ENCODE results near the gene PHACTR3. TPM values are rescaled to one million over a fixed set of nuclear protein-coding genes. Genes with fewer than 3 reads are reported as not detected.

Gene PHACTR3
- total RNA-seq, 2 experiments from 2014 or later = not detected

- ATAC-seq = no peak
- H3K36me3 Mint-ChIP-seq (ENCODE audit: low read depth) = peaks cover 1% of the 10 kb centered on the region
- H3K27ac Mint-ChIP-seq = no peak overlapping the region
- ChIA-PET CTCF (no interaction called here), POLR2A (no interaction called here)
- TF ChIP-seq CTCF (IDR thresholded peaks at IDR 0.05) = no peak
- intact Hi-C loops (cut with micrococcal nuclease) = no loop called here
- H3K4me1 Mint-ChIP-seq (ENCODE audit: low read depth) = no peaks in the 10 kb centered on the region
- H3K9me3 Mint-ChIP-seq = peaks cover 14% of the 10 kb centered on the region
- peaks cover 9% of the 10 kb centered on the region for H3K27me3 Mint-ChIP-seq
- no peak for DNase-seq
- no peak overlapping the region for H3K4me3 Mint-ChIP-seq
These were observed 56.8 kb downstream of the PHACTR3 start for GRCh38 chr20:59661153-59661552.

GRCh38 chr20:59661621-59662020 is 57.3 kb downstream of the PHACTR3 start:
- CTCF ChIA-PET = no interaction called here
- intact Hi-C loops (cut with micrococcal nuclease) = no loop called here
- H3K27ac Mint-ChIP-seq = no peak overlapping the region
- no peak for ATAC-seq
- H3K27me3 Mint-ChIP-seq = peaks cover 9% of the 10 kb centered on the region
- TF ChIP-seq CTCF (IDR thresholded peaks at IDR 0.05) = no peak
- H3K9me3 Mint-ChIP-seq = peaks cover 14% of the 10 kb centered on the region
- no peaks in the 10 kb centered on the region for H3K4me1 Mint-ChIP-seq (ENCODE audit: low read depth)
- no peak overlapping the region for H3K4me3 Mint-ChIP-seq
- no peak for DNase-seq
- POLR2A ChIA-PET = no interaction called here
- peaks cover 1% of the 10 kb centered on the region for H3K36me3 Mint-ChIP-seq (ENCODE audit: low read depth)

- TF ChIP-seq CTCF (IDR thresholded peaks at IDR 0.05) = no peak
- H3K27me3 Mint-ChIP-seq = peaks cover 9% of the 10 kb centered on the region
- H3K4me1 Mint-ChIP-seq (ENCODE audit: low read depth) = no peaks in the 10 kb centered on the region
- intact Hi-C loops (cut with micrococcal nuclease) = no loop called here
- DNase-seq (no peak), ATAC-seq (no peak)
- H3K9me3 Mint-ChIP-seq = peaks cover 12% of the 10 kb centered on the region
- H3K36me3 Mint-ChIP-seq (ENCODE audit: low read depth) = peaks cover 1% of the 10 kb centered on the region
- no peak overlapping the region for H3K27ac Mint-ChIP-seq
- H3K4me3 Mint-ChIP-seq = no peak overlapping the region
- POLR2A ChIA-PET = no interaction called here
- CTCF ChIA-PET = no interaction called here
These were observed 57.8 kb downstream of the PHACTR3 start for GRCh38 chr20:59662161-59662560.

GRCh38 chr20:59662856-59663512 is 58.6 kb downstream of the PHACTR3 start:
- ChIA-PET POLR2A (no interaction called here), CTCF (interaction anchor here (1.0 kb wide), 1 partner anchor 92 kb away, joined by 3 read pairs; no protein-coding TSS in a partner anchor)
- Mint-ChIP-seq H3K4me1 (ENCODE audit: low read depth) (no peaks in the 10 kb centered on the region), H3K27ac (no peak overlapping the region), H3K36me3 (ENCODE audit: low read depth) (no peaks in the 10 kb centered on the region), H3K4me3 (no peak overlapping the region), H3K27me3 (peaks cover 9% of the 10 kb centered on the region), H3K9me3 (peaks cover 5% of the 10 kb centered on the region)
- DNase-seq (no peak), ATAC-seq (no peak)
- intact Hi-C loops (cut with micrococcal nuclease) = no loop called here
- no peak for TF ChIP-seq CTCF (IDR thresholded peaks at IDR 0.05)

GRCh38 chr20:59663513-59664060 is 59.2 kb downstream of the PHACTR3 start:
- H3K9me3 Mint-ChIP-seq = peaks cover 2% of the 10 kb centered on the region
- H3K27me3 Mint-ChIP-seq = peaks cover 9% of the 10 kb centered on the region
- TF ChIP-seq CTCF (IDR thresholded peaks at IDR 0.05) = no peak
- ChIA-PET CTCF (interaction anchor here (1.0 kb wide), 1 partner anchor 93 kb away, joined by 3 read pairs; no protein-coding TSS in a partner anchor), POLR2A (no interaction called here)
- no peak overlapping the region for H3K4me3 Mint-ChIP-seq
- no peaks in the 10 kb centered on the region for H3K4me1 Mint-ChIP-seq (ENCODE audit: low read depth)
- intact Hi-C loops (cut with micrococcal nuclease) = no loop called here
- no peak for ATAC-seq
- DNase-seq = no peak
- no peaks in the 10 kb centered on the region for H3K36me3 Mint-ChIP-seq (ENCODE audit: low read depth)
- H3K27ac Mint-ChIP-seq = no peak overlapping the region

Measured in activated CD8-positive, alpha-beta T cell treated with anti-CD3 and anti-CD28 coated beads for 36 hours (primary cell).